Stimulated activated CD8-positive, alpha-beta memory T cell treated with anti-CD3 and anti-CD28 coated beads, Interleukin-7, amount 100 ng/mL, for 48 hours (primary cell): ENCODE measurements around the gene RTBDN.

ENCODE experiments used
- DNase-seq, 2 donors: peaks; one replicate each; pipeline ENCODE4 v3.0.0-alpha.2; 2020; ENCODE audit warnings: low read depth in 1 of 2; ENCODE audit errors: extremely low read depth in 1 of 2

The RTBDN gene

DNA sequence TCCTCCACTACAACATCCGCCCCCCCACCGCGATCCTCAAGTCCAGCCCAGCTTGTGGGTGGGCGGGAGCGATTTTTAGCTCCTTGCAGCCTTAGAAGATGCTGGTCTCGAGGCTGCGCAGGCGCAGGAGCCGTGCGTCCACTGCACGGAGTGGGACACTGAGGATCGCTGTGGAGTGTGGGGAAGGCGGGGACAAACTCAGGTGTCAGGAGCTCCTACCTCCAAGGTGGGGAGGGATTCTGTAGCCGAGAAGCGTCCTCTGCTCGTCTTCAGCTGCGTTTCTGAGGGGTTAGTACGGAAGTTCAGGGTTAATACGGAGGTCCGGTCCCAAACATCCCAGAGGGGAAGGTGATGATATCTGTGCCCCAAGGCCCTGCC, at the start of gene RTBDN:
Gene RTBDN (minus strand): TSS at position 14 of the 378 bp plus-strand sequence. CDS start 4,600 bp downstream, outside the sequence.
- DNase-seq: no peak

DNA sequence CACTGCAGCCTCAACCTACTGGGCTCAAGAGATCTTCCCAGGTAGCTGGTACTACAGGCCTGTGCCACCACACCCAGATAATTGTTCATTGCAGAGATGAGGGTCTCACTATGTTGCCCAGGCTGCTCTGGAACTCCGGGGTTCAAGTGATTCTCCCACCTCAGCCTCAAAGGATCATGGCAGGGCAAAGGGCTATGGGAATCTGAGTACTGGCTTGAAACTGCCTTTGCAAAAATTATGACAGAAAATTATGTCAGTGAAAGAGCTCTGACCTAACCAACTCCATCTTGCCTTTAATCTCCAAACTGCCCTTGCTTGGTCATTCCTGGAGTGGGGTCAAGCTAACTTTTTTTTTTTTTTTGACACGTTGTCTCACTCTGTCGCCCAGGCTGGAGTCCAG, 48.2 kb upstream of the RTBDN start:
- no peak for DNase-seq

DNA sequence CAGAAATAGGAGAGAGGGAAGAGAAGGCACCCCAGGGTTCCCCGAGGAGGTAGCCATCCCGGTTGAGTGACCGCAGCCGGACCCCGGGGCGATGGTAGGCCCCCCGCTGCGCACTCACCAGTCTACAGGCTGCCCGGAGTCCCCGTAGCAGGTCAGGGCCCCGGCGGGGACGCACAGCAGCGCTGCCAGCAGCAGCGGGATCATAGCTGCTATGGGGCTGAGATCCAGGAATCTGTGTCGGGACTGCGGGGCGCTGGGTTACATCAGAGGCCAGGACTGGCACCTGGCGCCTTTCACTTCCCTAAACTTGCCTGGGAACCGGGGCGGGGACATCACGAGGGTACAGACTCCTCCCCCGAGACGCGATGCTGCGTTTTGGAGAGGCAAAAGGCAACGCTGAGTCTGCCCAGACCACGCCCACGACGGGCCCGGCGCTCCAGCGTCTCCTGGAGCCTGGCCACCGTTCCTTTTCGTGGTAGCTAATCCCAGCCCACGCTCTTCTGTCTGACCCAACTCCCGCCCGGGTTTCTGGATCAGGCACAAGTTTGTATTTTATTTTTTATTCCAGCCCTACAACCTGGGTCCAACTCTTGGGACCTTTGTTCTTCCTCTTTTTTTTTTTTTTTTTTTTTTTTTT, 46.9 kb upstream of the RTBDN start, which contains the start of gene DNASE2:
Gene DNASE2 (minus strand): TSS at position 278 of the 637 bp plus-strand sequence. CDS start 74 bp downstream, at position 204.
- DNase-seq: peak; percentile 78 to 94

DNA sequence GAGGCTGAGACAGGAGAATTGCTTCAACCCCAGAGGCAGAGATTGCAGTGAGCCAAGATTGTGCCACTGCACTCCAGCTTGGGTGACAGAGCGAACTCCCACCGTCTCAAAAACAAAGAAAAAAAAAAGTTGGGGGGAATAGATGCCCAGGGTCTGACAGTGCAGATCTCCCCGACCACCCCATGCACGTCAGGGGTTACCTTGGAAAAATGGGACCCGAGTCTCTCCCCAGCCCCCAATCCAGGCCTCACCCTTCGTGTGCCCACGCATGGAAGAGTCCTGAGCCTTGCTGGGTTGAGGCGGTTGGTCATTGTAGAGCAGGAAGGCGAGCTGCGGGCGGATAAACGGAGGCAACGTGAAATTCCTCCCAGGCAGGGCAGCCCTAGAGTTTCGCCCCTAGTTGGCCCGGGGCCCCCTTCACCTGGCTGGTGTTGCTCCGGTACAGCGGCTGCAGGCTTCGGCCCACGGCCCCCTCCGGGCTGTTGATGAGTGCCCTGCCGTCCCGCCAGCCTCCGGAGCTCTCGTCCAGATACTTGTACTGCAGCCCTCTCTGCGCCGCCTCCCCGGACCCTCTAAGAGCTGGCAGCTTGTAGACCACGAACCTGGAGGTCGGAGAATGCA, 46.3 kb upstream of the RTBDN start:
- no peak for DNase-seq

DNA sequence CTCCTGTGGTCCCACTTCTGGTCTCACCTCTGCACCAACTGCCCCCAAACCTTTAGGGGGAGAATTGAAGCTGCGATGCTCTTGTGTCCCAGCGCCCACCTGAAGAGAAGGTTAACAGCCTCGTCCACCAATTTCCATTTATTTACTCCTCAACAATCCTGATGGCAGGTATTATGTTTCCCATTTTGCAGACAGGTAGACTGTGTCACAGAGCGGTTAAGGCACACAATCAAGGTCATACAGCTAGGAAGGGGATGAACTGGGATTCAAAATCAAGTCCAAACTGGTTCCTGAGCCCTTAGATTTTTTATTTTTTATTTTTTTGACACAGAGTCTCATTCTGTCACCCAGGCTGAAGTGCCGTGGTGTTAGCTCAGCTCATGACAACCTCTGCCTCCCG, 40.7 kb upstream of the RTBDN start:
- DNase-seq: no peak

DNA sequence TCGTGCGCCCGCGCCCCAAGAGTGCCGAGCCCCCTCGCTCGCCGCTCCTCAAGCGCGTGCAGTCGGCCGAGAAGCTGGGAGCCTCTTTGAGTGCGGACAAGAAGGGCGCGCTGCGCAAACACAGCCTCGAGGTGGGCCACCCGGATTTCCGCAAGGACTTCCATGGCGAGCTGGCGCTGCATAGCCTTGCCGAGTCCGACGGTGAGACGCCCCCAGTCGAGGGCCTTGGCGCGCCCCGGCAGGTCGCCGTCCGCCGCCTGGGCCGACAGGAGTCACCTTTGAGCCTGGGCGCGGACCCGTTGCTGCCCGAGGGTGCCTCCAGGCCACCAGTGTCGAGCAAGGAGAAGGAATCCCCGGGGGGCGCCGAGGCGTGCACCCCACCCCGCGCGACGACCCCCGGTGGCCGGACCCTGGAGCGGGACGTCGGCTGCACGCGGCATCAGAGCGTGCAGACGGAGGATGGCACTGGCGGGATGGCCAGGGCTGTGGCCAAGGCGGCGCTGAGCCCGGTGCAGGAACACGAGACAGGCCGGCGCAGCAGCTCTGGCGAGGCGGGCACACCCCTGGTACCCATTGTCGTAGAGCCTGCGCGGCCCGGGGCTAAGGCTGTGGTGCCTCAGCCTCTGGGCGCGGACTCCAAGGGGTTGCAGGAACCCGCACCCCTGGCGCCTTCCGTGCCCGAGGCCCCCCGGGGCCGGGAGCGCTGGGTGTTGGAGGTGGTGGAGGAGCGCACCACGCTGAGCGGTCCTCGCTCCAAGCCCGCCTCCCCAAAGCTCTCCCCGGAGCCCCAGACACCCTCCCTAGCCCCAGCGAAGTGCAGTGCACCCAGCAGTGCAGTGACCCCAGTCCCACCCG, 39.7 kb upstream of the RTBDN start:
- DNase-seq: no peak

DNA sequence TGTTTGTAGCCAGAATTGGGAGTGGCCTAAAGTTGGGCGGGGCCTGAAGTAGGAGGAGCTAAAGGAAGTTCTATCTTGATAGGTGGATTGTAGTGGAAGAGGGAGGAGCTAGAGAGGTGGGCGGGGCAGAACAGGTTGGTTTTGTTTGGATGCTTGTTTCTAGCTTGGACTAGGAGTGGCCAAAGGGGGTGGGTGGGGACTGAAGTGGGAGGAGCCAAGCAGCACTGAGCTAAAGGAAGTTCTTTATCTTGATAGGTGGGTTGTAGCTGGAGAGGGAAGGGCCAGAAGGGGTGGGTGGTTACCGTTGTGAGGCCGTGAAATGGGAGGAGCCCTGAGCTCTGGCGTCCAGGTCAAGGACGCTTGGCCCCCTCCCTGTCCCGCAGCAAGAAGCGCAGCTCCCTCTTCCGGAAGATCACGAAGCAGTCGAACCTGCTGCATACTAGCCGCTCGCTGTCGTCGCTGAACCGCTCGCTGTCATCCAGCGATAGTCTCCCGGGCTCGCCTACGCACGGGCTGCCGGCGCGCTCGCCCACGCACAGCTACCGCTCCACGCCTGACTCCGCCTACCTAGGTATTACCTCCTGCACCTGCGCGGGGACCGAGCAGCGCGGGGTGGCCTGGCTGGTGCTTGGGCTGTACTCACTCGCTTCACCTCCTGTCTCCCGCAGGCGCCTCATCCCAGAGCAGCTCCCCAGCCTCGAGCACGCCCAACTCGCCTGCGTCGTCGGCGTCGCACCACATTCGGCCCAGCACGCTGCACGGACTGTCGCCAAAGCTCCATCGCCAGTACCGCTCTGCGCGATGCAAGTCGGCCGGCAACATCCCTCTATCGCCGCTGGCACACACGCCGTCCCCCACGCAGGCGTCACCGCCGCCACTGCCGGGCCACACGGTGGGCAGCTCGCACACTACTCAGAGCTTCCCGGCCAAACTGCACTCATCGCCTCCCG, 38.8 kb upstream of the RTBDN start:
- peak in 1 of 2 donors; percentile 56 for DNase-seq

DNA sequence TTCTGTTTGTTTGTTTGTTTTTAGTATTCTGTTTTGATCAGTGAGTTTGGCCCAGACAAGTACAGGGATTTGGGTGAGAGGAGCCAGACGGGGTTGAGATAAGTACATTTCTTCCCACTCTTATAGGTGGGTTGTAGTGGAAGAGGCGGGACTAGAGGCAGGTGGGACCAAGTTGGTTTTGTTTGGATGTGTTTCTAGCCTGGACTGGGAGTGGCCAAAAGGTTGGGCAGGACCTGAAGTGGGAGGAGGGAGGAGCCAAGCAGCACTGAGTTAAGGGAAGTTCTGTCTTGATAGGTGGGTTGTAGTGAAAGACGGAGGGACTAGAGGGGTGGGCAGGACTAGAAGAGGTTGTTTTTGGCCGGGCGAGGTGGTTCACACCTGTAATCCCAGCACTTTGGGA, 37.9 kb upstream of the RTBDN start:
- no peak for DNase-seq

DNA sequence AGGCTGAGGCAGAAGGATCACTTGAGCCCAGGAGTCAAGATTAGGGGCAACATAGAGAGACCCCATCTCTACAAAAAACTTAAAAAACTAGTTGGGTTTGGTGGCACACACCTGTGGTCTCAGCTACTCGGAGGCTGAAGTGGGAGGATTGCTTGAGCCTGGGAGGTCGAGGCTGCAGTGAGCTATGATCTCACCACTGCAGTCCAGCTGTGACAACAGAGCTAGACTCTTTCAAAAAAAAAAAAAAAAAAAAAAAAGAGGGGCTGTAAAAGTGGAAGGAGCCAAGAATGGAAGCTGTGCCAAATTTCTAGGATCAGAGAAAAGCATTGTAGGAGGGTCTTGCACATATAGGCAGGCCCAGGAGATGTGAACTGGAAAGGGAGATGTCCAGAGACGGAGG, 37.3 kb upstream of the RTBDN start:
- no peak for DNase-seq

DNA sequence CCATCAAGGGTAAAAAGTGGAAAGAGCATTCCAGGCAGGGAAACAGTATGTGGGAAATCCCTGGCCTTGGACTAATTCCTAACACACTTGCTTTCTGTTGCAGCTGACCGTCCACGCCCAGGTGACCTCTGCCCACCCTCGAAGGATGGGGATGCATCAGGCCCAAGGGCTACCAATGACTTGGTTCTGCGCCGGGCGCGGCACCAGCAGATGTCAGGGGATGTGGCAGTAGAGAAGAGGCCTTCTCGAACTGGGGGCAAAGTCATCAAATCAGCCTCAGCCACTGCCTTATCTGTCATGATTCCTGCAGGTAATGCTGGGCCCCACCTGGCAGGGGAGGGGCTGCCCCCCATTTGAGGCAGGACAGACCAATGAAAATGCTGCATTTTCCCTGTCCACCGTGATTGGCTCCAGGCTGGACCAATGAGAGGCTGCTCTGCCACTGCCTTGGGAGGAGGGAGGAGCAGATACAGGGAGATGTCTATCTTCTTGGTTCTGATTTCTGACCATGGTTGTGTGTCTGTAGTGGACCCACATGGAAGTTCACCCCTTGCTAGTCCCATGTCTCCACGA, 34.2 kb upstream of the RTBDN start:
- DNase-seq: no peak

DNA sequence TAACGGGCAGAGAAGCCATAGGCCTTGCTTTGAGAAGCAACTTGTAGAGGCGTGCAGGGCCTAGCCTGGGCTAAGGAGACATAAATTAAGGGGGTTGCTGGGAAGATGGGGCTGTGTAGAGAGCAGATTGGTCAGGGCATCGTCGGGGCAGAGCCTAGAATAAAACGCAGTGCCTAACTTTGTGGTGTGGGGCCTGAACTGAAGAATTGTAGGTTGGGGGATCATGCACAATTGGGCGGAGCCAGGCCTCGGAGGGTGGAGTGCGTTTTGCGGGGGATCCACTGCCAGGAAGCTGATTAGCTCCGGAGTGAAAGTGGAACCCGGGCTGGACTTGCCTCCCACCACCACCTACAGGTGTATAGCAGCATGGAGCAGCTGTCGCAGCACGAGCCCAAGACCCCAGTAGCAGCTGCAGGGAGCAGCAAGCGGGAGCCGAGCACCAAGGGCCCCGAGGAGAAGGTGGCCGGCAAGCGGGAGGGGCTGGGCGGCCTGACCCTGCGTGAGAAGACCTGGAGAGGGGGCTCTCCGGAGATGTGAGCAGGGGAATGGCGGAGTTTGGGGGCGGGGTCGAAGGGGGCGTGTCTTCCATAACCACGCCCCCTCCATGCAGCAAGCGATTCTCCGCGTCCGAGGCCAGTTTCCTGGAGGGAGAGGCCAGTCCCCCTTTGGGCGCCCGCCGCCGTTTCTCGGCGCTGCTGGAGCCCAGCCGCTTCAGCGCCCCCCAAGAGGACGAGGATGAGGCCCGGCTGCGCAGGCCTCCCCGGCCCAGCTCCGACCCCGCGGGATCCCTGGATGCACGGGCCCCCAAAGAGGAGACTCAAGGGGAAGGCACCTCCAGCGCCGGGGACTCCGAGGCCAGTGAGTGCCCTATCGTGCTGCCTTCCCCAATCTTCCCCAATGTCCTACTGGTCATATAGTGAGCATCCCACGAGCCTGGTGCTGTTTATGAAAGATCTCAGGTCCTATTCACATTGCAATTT, 33.0 kb upstream of the RTBDN start:
- DNase-seq: peak in 1 of 2 donors; percentile 39

DNA sequence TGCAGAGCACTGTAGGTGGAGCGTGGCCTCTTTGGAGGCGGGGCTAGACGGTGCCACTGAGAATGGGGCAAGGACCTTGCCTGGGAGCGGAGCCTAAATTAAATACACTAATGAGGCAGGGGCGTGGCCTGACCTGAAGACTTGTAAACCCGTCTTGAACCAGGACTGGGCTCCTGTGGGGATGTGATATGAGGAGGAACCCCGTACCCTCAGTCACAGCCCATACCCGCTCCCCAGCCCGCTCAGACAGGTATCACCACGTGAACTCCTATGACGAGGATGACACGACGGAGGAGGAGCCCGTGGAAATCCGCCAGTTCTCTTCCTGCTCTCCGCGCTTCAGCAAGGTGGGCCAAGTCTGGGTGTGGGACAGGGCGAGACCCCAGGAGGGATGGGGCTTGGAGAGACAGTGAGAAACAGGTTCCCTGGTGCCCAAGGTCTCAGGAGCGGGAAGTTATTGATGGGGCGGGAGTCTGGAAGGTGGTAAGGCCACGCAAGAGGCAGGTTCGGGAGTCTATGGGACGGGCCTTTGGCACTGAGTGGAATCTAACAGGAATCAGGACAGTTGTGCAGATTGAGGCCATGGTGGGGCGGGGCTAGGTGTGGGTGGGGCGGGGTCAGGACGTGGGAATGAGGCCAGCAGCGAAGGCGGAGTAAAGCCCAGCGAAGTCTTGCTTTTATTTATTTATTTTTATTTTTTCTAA, 32.2 kb upstream of the RTBDN start:
- no peak for DNase-seq

DNA sequence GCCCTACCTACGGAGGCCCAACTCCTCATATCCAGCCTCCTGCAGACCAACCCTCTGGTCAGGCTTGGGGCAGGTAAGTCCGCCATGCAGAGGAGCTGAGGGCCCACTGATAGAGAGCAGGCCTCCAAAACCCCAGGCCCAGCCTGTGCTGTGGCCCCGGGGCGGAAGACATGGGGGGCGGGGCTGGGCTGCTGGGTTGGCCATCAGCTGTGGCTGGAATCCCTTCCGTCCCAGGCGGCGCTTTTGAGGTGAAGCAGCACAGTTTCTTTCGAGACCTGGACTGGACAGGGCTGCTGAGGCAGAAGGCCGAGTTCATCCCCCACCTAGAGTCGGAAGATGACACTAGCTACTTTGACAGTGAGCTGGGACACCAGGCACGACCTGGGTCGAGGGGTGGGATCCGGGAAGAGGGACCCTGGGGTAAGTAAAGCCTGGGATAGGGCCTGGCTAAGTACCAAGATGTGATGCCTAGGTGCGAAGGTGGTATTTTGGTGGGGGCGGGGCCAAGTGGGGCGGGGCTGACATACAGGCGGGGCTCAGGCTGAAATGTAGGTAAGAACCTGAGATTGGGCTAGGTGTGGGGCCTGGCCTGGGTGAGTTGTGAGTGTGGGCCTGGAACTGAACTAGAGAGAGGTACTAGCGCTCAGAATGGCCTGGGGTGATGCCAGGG, 31.5 kb upstream of the RTBDN start:
- DNase-seq: no peak

DNA sequence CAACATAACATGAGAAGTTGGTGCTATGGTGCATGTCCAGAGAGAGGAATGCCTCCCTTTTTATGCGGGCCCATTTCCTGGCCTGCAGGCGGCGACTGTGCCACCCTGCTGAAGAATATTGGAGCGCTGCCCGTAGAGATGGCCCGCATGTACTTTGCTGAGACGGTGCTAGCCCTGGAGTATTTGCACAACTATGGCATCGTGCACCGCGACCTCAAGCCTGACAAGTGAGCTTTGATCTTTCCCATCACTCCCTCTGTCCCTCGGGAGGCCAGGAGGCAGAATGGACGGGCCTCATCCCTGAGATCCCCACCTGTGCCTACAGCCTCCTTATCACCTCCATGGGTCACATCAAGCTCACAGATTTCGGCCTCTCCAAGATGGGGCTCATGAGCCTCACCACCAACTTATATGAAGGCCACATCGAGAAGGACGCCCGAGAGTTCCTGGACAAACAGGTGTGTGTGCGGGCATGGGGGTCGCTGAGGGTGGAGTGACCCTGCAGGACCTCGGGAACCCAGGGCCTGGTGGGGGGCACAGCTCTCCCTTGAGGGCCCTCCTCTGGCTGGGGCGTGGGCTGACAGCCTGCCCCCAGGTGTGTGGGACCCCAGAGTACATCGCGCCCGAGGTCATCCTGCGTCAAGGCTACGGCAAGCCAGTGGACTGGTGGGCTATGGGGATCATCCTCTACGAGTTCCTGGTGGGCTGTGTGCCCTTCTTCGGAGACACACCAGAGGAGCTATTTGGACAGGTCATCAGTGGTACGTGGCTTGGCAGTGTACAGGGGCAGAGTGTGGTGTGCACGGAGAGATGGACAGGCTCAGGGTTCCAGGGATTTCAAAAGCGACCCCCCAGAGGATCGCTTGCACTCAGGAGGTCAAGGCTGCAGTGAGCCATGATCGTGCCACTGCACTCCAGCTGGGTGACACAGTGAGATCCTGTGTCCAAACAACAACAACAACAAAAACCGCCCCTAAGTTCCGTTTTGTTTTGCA, 30.6 kb upstream of the RTBDN start:
- no peak for DNase-seq

DNA sequence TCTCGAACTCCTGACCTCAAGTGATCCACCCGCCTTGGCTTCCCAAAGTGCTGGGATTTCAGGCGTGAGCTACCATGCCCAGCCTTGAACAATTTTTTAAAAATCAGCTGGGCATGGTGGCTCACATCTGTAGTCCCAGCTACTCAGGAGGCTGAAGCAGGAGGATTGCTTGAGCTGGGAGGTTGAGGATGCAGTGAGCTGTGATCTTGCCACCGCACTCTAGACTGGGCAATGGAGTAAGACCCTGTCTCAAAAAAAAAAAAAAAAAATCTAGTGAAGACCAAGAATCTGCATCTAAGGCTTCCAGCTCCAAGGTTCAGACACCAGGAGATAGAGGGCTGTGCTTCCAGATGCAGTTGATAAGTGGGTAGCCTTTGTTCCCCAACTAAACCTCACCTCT, 29.8 kb upstream of the RTBDN start:
- no peak for DNase-seq

DNA sequence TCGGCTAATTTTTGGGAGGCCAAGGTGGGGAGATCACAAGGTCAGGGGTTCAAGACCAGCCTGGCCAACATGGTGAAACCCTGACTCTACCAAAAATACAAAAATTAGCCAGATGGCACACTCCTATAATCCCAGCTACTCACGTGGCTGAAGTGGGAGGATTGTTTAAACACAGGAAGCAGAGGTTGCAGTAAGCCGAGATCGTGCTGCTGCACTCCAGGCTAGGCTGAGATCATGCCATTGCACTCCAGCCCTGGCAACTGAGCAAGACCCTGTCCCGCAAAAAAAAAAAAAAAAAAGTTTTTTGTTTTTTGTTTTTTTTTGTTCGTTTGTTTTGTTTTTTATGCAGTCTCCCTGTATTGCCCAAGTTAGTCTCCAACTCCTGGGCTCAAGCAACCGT, 25.2 kb upstream of the RTBDN start:
- DNase-seq: no peak
